ENCODE results near the gene HLA-B.
"Not testable (repeated sequence)": the region's sequence is repeated elsewhere in the genome, so short reads cannot be mapped to it uniquely, and the experiment has no call there.

Gene HLA-B

GRCh38 chr6:31356946-31357466 lies at the start of gene HLA-B:
Gene HLA-B (minus strand): TSS chr6:31357179. CDS start chr6:31357158, 21 bp downstream.
- DNase-seq, result no peak

- no peak for DNase-seq
Measured at GRCh38 chr6:31405996-31406395, 49.0 kb upstream of the HLA-B start.

DNA sequence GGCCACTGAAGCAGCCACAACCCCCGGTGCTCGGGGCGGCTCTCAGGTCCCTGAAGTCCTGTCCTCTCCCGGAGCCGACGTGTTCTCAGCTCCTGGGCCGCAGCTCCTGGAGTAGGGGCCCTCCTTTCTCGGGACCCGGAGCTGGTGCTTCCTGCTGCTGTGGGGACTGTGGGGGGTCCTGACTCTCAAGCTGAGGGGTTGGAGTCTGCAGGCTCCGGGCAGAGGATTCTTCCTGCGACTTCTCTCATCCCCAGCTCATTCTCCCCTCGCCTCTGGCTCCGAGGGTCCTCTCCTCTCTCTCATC lies 47.0 kb upstream of the HLA-B start:
- DNase-seq, result not testable (repeated sequence)

GRCh38 chr6:31403283-31404060 lies 46.5 kb upstream of the HLA-B start, which contains the start of gene MICA:
Gene MICA (plus strand): TSS chr6:31403595. CDS start chr6:31403633, 38 bp downstream.
- DNase-seq, result no peak

GRCh38 chr6:31402324-31403282 lies 45.6 kb upstream of the HLA-B start:
- DNase-seq, result no peak

GRCh38 chr6:31401403-31401802 lies 44.4 kb upstream of the HLA-B start:
- no peak for DNase-seq

GRCh38 chr6:31400467-31401289 lies 43.7 kb upstream of the HLA-B start:
- no peak for DNase-seq

DNA sequence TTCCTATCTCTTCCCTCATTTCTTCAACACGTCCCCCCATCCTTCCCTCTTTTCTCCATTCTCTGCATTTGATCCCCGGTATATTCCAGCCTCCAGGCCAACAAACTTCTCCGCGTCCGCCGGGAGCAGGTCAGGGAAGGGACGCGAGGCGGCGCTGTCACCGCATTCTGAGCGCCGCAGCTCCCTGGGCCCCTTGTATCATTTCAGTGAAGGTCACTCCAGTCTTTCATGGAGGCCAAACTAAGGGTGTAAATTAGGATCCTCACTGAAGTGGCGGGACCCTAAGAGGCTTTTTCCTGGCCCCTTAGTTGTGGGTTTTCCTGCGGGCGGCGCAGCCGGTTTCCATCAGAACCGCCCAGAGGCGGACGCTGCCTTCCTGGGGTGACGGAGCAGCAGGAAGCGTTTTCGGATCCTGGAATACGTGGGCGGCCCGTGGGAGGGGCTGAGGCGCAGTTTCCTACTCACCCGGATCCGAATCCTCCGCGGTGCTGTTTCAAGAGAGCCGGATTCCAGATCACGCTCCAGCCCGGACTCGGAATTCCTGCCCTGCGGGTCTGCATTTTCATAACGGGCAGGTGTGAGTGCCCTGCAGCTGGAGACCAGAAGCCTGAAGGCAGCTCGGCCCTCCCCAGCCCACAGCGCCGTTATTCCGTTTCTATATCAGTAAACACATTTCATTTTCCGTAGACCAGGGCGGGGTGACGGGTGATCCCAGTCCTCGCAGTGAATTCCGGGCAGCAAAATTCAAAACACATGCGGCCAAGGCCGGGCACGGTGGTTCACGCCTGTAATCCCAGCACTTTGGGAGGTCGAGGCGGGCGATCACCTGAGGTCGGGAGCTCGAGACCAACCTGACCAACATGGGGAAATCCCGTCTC lies 42.8 kb upstream of the HLA-B start:
- DNase-seq, result no peak

GRCh38 chr6:31397901-31398525 lies 41.0 kb upstream of the HLA-B start:
- DNase-seq, result no peak

- not testable (repeated sequence) for DNase-seq
Measured at GRCh38 chr6:31397153-31397499, 40.1 kb upstream of the HLA-B start.

GRCh38 chr6:31396422-31397152 lies 39.6 kb upstream of the HLA-B start:
- peak; percentile 26 to 70 for DNase-seq

GRCh38 chr6:31395832-31396231 lies 38.9 kb upstream of the HLA-B start:
- no peak for DNase-seq

GRCh38 chr6:31394381-31394780 lies 37.4 kb upstream of the HLA-B start:
- no peak for DNase-seq

DNA sequence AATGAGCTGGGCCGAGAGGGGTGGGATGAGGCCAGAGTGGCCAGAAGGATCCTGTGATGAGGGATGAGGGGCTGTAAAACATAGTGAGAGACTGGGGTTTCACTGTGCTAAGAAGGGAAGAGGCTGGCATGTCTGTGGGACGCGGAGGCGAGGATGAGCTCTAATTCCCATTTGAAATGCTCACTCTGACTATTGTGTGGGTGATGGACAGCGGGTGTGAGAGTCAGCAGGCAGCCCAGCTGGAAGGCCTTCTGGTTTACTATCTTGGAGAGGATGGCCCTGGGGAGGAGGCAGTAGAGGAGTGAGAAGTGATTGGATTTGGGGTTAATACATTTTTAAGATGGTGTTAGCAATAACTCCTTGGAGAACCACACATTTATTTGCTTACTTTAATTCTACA lies 37.0 kb upstream of the HLA-B start:
- no peak for DNase-seq

DNA sequence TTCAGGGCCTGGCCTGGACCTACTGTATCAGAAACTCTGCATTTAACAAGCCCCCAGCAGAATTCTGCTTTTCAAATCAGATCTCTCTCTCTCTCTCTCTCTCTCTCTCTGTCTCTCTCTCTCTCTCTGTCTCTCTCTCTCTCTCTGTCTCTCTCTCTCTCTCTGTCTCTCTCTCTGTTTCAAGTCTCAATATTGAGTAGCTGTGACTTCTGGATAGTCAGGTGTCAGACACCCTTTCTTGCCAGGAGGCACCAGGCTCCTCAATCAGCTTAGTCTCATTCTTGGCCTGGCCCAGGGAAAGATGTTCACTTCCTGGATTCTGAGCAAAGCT lies 32.8 kb upstream of the HLA-B start:
- DNase-seq, result not testable (repeated sequence)

GRCh38 chr6:31388916-31389801 lies 32.2 kb upstream of the HLA-B start:
- not testable (repeated sequence) for DNase-seq

DNA sequence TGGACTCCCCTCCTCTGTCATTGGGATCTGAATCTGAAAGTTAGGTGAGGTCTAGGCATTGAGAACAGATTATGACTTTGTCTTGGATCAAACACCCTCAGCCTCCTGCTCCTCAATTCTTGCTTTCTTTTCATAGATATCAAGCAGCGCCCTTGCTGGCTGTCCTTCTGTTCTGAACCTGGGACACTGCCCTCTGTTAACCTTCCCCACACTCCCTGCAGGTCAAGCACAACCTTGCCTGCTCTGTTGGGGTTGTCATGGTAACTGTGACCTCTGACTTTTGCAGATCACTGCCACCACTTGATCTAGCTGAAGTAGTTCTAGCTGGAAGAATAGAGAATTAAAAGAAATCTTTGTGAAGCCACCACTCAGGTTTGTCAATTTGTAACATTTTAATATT lies 30.0 kb upstream of the HLA-B start:
- no peak for DNase-seq

DNA sequence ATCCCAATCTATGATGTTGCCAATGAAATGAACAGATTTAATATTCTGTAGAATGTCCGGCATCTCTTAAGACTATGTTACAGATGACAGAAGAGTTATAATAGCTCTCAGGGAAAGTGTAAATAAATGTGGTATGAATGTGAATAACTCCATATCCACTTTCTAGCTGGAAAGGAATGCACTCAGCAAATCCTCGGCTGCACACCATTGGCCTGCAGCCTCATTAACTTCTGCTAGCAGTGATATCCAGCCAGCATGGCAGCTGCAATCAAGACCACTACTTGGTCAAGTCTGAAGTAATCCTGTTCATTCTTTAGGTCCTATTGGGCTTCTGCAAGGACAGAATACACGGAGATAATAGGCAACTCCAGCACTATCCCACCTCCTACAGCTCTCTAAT lies 29.1 kb upstream of the HLA-B start:
- DNase-seq, result no peak

DNA sequence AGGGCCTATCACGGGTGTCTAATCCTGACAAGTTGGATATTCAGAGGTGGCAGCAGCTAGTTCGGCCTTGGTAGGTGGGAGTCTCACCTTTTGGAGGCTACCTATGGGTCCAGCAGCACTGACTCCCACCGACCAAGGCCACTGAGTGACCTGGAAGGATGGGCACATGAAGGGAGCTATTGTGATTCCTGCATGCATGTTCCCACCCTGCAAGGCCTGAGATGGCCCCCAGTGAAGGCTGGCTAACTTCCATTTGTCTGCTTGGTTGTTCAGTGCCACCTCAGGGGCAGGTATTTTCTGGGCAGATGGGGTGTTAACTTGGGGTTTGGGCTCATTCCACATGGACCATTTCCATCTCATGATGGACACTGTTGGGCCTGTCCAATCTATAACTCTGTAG lies 28.1 kb upstream of the HLA-B start:
- DNase-seq, result no peak

DNA sequence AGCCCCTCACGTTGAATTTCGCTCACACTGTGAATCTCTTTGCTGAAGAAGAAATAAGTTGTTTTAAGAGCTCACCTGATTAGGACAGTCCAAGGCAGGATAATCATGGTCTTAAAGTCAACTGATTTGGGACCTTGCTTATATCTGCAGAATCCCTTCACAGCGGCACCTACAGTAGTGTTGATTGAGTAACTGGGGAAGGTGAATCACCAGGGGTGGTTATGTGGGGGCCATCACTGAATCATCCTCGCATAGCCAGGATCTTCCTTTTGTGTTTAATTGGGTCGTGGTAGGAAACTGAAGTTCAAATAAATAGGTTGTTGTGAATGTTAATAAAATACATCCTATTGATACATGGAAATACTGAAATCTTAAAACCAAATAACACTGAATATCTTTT lies 26.2 kb upstream of the HLA-B start:
- DNase-seq, result no peak
